ENCODE measurements around the gene KIR3DL1.

DNA sequence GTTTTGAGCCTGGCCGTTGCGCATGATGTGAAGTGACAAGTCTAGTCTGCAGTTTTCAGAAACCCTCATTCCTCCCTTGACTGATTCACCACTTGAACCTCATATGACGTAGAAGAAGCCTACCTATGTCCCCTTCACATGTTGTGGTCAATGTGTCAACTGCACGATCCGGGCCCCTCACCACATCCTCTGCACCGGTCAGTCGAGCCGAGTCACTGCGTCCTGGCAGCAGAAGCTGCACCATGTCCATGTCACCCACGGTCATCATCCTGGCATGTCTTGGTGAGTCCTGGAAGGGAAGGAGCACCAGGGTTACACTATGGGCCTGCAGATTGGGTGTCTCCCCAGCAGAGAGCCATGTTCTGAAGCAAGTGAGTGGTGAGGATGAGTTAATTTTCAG is 12.9 kb upstream of the KIR3DL1 start, which contains the start of gene KIR2DL4:
- TF ChIP-seq, protein P1, sequence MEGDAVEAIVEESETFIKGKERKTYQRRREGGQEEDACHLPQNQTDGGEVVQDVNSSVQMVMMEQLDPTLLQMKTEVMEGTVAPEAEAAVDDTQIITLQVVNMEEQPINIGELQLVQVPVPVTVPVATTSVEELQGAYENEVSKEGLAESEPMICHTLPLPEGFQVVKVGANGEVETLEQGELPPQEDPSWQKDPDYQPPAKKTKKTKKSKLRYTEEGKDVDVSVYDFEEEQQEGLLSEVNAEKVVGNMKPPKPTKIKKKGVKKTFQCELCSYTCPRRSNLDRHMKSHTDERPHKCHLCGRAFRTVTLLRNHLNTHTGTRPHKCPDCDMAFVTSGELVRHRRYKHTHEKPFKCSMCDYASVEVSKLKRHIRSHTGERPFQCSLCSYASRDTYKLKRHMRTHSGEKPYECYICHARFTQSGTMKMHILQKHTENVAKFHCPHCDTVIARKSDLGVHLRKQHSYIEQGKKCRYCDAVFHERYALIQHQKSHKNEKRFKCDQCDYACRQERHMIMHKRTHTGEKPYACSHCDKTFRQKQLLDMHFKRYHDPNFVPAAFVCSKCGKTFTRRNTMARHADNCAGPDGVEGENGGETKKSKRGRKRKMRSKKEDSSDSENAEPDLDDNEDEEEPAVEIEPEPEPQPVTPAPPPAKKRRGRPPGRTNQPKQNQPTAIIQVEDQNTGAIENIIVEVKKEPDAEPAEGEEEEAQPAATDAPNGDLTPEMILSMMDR (IDR thresholded peaks at IDR 0.05 in 8 of 11, conservative IDR thresholded peaks at IDR 0.05 in 3 of 11), result no peak
- no peak for TF ChIP-seq POLR2A (IDR thresholded peaks at IDR 0.05)
